Common myeloid progenitor, CD34-positive (primary cell): Measurements from ENCODE around the gene TMEM238.

Experiments used
- CTCF ChIA-PET: fragments of 350-600 bp; sonication (Branson Sonifier 250); formaldehyde crosslinking; loops from one replicate; lab custom pipeline; 2021; ENCODE audit warnings: antibody characterized with exemption; lab: Charles Lee
- POLR2A ChIA-PET: fragments of 350-600 bp; sonication (Branson Sonifier 250); formaldehyde crosslinking; loops from one replicate; lab custom pipeline; 2021; ENCODE audit warnings: antibody characterized with exemption; lab: Charles Lee
- DNase-seq, 3 donors: peaks; one replicate each; pipeline versions ENCODE4 v3.0.0 to v3.0.0-alpha.2; 2013
- H3K27ac ChIP-seq, 2 experiments: 1 replicate in 1 of 2; 2 replicates in 1 of 2; pipeline ENCODE4 v1.7.0; 2013; ENCODE audit warnings: inconsistent platforms in 2 of 2, low read length in 2 of 2, mild to moderate bottlenecking in 2 of 2, low read depth in 1 of 2, moderate library complexity in 1 of 2; ENCODE audit not compliant: severe bottlenecking in 2 of 2, insufficient read depth in 1 of 2, poor library complexity in 1 of 2
- H3K27me3 ChIP-seq, 5 experiments: replicated peaks in 2 of 5; 1 replicate in 3 of 5; 2 replicates in 2 of 5; pipeline versions ENCODE4 v1.6.1 to v1.7.0; 2013; ENCODE audit warnings: low read length in 4 of 5, mild to moderate bottlenecking in 2 of 5, moderate library complexity in 2 of 5, inconsistent platforms in 1 of 5; ENCODE audit not compliant: insufficient read depth in 5 of 5, control insufficient read depth in 4 of 5
- H3K36me3 ChIP-seq, 4 experiments: 1 replicate in 2 of 4; 2 replicates in 2 of 4; pipeline versions ENCODE4 v1.6.1 to v1.7.0; 2013; ENCODE audit warnings: low read length in 3 of 4, control low read depth in 1 of 4, mild to moderate bottlenecking in 1 of 4; ENCODE audit not compliant: control insufficient read depth in 4 of 4, insufficient read depth in 4 of 4
- H3K4me1 ChIP-seq, 4 experiments: 1 replicate in 3 of 4; 2 replicates in 1 of 4; pipeline versions ENCODE4 v1.6.1 to v1.7.1; 2013; ENCODE audit warnings: low read length in 3 of 4, mild to moderate bottlenecking in 3 of 4, control low read depth in 1 of 4, inconsistent platforms in 1 of 4, moderate library complexity in 1 of 4; ENCODE audit not compliant: control insufficient read depth in 4 of 4, insufficient read depth in 4 of 4; ENCODE audit errors: control extremely low read depth in 1 of 4
- H3K4me3 ChIP-seq, 7 experiments: 1 replicate in 4 of 7; 2 replicates in 3 of 7; pipeline versions ENCODE4 v1.5.1 to v1.7.0; 2013; ENCODE audit warnings: mild to moderate bottlenecking in 7 of 7, low read length in 6 of 7, moderate library complexity in 6 of 7, inconsistent platforms in 2 of 7, low read depth in 2 of 7, control low read depth in 1 of 7; ENCODE audit not compliant: insufficient read depth in 4 of 7, control insufficient read depth in 1 of 7; ENCODE audit errors: extremely low read depth in 1 of 7
- H3K9me3 ChIP-seq, 5 experiments: 1 replicate in 4 of 5; 2 replicates in 1 of 5; pipeline versions ENCODE4 v1.6.1 to v1.7.1; 2013; ENCODE audit warnings: low read length in 4 of 5, mild to moderate bottlenecking in 2 of 5, inconsistent platforms in 1 of 5, low read depth in 1 of 5, moderate library complexity in 1 of 5; ENCODE audit not compliant: control insufficient read depth in 4 of 5, insufficient read depth in 2 of 5; ENCODE audit errors: control extremely low read depth in 1 of 5
- WGBS: methylation state at CpG from one replicate; pipeline ENCODE4 v1.1.5; 2013; ENCODE audit not compliant: insufficient coverage; 5-methylcytosine and 5-hydroxymethylcytosine counted together

Gene TMEM238

GRCh38 chr19:55372316-55373081, 11.6 kb downstream of the TMEM238 start:
- H3K27ac ChIP-seq: no peak overlapping the region
- CTCF ChIA-PET: interaction anchor here (1.1 to 1.2 kb wide), 2 partner anchors 9 to 79 kb away, joined by 3 to 5 read pairs; partner anchors contain the start of gene GARIN5B
- no peak overlapping the region for H3K4me3 ChIP-seq
- no peaks in the 10 kb centered on the region for H3K36me3 ChIP-seq
- POLR2A ChIA-PET: interaction anchor here (0.7 to 1.4 kb wide), 2 partner anchors 11 to 118 kb away, joined by 3 to 4 read pairs; partner anchors contain the start of gene TMEM238
- DNase-seq: peak; percentile 69 to 88 (median 86)
- 52% methylated on average over 9 of the region's 24 CpGs for WGBS
- H3K27me3 ChIP-seq: peaks cover 0 to 92% (median 21%) of the 10 kb centered on the region in 5 experiments
- no peaks in the 10 kb centered on the region for H3K9me3 ChIP-seq
- peaks cover 0 to 27% (median 20%) of the 10 kb centered on the region in 4 experiments for H3K4me1 ChIP-seq

- Histone ChIP-seq H3K4me1 (peaks cover 0 to 27% (median 20%) of the 10 kb centered on the region in 4 experiments), H3K27ac (no peak within 1 kb of the TSS), H3K9me3 (no peaks in the 10 kb centered on the region), H3K36me3 (no peaks in the 10 kb centered on the region), H3K4me3 (peak within 1 kb of the TSS in 3 of 7 experiments; percentile 26 to 57 (median 36)), H3K27me3 (peaks cover 0 to 77% (median 18%) of the 10 kb centered on the region in 5 experiments)
- no peak for DNase-seq
- 17% methylated on average over 5 of the region's 32 CpGs for WGBS
- ChIA-PET POLR2A (no interaction called here), CTCF (interaction anchor here (1.3 kb wide), 1 partner anchor 48 kb away, joined by 3 read pairs; no protein-coding TSS in a partner anchor)
Observed at GRCh38 chr19:55370305-55370988, 13.6 kb downstream of the TMEM238 start, which contains the start of gene IL11. TSS of gene IL11 (minus strand) at chr19:55370463. CDS start at chr19:55370310, 153 bp downstream.

GRCh38 chr19:55369653-55370304, 14.3 kb downstream of the TMEM238 start:
- DNase-seq: peak in 2 of 3 donors; percentile 20
- H3K4me3 ChIP-seq: peak overlapping the region in 3 of 7 experiments; percentile 26 to 57 (median 36)
- H3K36me3 ChIP-seq: no peaks in the 10 kb centered on the region
- H3K4me1 ChIP-seq: peaks cover 0 to 27% (median 20%) of the 10 kb centered on the region in 4 experiments
- peaks cover 0 to 72% (median 15%) of the 10 kb centered on the region in 5 experiments for H3K27me3 ChIP-seq
- ChIA-PET CTCF (no interaction called here), POLR2A (no interaction called here)
- 2% methylated on average over 33 of the region's 59 CpGs for WGBS
- H3K9me3 ChIP-seq: no peaks in the 10 kb centered on the region
- H3K27ac ChIP-seq: no peak overlapping the region

GRCh38 chr19:55368701-55369563, 15.2 kb downstream of the TMEM238 start:
- H3K4me3 ChIP-seq: peak overlapping the region in 2 of 7 experiments; percentile 28 to 38
- ChIA-PET CTCF (interaction anchor here (0.9 to 1.2 kb wide), 2 partner anchors 20 to 65 kb away, joined by 3 to 6 read pairs; no protein-coding TSS in a partner anchor), POLR2A (no interaction called here)
- H3K36me3 ChIP-seq: no peaks in the 10 kb centered on the region
- no peak overlapping the region for H3K27ac ChIP-seq
- peaks cover 0 to 26% (median 19%) of the 10 kb centered on the region in 4 experiments for H3K4me1 ChIP-seq
- peak in 2 of 3 donors; percentile 20 to 27 for DNase-seq
- H3K9me3 ChIP-seq: no peaks in the 10 kb centered on the region
- 22% methylated on average over 37 of the region's 54 CpGs for WGBS
- peaks cover 0 to 64% (median 15%) of the 10 kb centered on the region in 5 experiments for H3K27me3 ChIP-seq

GRCh38 chr19:55368106-55368505, 16.0 kb downstream of the TMEM238 start:
- WGBS: 81% methylated on average over 15 of the region's 16 CpGs
- no peak for DNase-seq
- peaks cover 0 to 23% (median 18%) of the 10 kb centered on the region in 4 experiments for H3K4me1 ChIP-seq
- no peak overlapping the region for H3K27ac ChIP-seq
- POLR2A ChIA-PET: no interaction called here
- CTCF ChIA-PET: interaction anchor here (0.9 to 1.2 kb wide), 2 partner anchors 20 to 65 kb away, joined by 3 to 6 read pairs; no protein-coding TSS in a partner anchor
- no peak overlapping the region for H3K4me3 ChIP-seq
- H3K27me3 ChIP-seq: peaks cover 0 to 56% (median 15%) of the 10 kb centered on the region in 5 experiments
- no peaks in the 10 kb centered on the region for H3K36me3 ChIP-seq
- H3K9me3 ChIP-seq: no peaks in the 10 kb centered on the region

GRCh38 chr19:55366790-55367189, 17.3 kb downstream of the TMEM238 start:
- ChIA-PET POLR2A (no interaction called here), CTCF (interaction anchor here (1.0 kb wide), 1 partner anchor 14 kb away, joined by 3 read pairs; no protein-coding TSS in a partner anchor)
- WGBS: 100% methylated on average over 1 of the region's 3 CpGs

More at GRCh38 chr19:55366790-55367189, 17.3 kb downstream of the TMEM238 start:
- no peak overlapping the region for H3K27ac ChIP-seq
- no peak overlapping the region for H3K4me3 ChIP-seq
- DNase-seq: no peak
- peaks cover 0 to 13% (median 8%) of the 10 kb centered on the region in 4 experiments for H3K4me1 ChIP-seq
- peaks cover 0 to 43% (median 11%) of the 10 kb centered on the region in 5 experiments for H3K27me3 ChIP-seq
- H3K9me3 ChIP-seq: no peaks in the 10 kb centered on the region
- no peaks in the 10 kb centered on the region for H3K36me3 ChIP-seq
